Stimulated activated CD4-positive, alpha-beta T cell treated with anti-CD3 and anti-CD28 coated beads, Interleukin-2, amount 100 ng/mL, for 4 hours (primary cell): Measurements from ENCODE around the gene TNPO2.
"Not testable (repeated sequence)": the region's sequence is repeated elsewhere in the genome, so short reads cannot be mapped to it uniquely, and the experiment has no call there.

Experiments used
- DNase-seq: peaks from one replicate; pipeline ENCODE4 v3.0.0-alpha.2; 2020; ENCODE audit warnings: low read depth

The TNPO2 gene

GRCh38 chr19:12736995-12737834 is 13.5 kb upstream of the TNPO2 start, which contains the start of gene GET3:
Gene GET3 (plus strand): TSS chr19:12737497. CDS start chr19:12737506, 9 bp downstream.
- peak; percentile 67 for DNase-seq

GRCh38 chr19:12733369-12734214 is 9.9 kb upstream of the TNPO2 start:
- peak; percentile 41 for DNase-seq

- no peak for DNase-seq
These were observed 7.6 kb upstream of the TNPO2 start for GRCh38 chr19:12731337-12731736.

- DNase-seq: no peak
These were observed 6.3 kb upstream of the TNPO2 start for GRCh38 chr19:12730064-12730463.

GRCh38 chr19:12727745-12728433 is 4.2 kb upstream of the TNPO2 start:
- no peak for DNase-seq

DNA sequence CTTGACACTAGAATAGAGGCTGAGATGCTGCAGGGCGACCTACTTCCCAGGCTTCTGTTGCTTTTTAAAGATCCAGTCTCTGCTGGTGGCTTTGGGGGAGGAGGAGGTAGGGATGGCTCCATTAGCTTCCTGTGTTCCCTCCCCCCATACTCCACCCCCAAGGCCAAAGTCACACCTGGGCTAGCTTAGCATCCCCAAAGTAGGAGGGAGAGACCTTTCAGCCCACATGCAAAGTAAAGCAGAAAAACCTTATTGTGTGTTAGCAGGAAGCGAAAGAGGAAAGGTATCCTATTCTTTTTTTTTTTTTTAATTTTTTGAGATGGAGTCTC is 3.2 kb upstream of the TNPO2 start:
- no peak for DNase-seq

DNA sequence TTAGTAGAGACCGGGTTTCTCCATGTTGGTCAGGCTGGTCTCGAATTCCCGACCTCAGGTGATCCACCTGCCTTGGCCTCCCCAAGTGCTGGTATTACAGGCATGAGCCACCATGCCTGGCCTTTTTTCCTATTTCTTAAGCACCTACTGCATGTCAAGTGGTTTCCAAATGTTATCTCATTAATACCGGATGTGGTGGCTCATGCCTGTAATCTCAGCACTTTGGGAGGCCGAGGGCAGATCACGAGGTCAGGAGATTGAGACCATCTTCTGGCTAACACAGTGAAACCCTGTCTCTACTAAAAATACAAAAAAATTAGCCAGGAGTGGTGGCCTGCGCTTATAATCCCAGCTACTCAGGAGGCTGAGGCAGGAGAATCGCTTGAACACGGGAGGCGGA is 1.9 kb upstream of the TNPO2 start:
- not testable (repeated sequence) for DNase-seq

DNA sequence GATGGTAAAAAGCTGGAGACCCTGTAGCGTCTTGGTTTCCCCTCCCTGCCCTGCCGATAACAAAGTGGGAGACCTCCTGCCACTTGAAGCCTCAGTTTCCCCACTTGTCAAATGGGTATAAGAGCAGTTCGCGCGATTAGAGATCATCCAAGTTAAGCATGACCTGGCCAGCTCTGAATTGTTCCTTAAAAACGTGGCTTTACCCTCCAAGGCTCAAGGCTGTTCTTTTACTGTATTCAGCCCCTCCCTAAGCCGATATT is 421 bp downstream of the TNPO2 start:
- no peak for DNase-seq

- DNase-seq: peak; percentile 91
These were observed 959 bp downstream of the TNPO2 start for GRCh38 chr19:12722566-12723380.

GRCh38 chr19:12721656-12722565 is 1.8 kb downstream of the TNPO2 start:
- DNase-seq: no peak

GRCh38 chr19:12720851-12721655 is 2.7 kb downstream of the TNPO2 start:
- DNase-seq: no peak

DNA sequence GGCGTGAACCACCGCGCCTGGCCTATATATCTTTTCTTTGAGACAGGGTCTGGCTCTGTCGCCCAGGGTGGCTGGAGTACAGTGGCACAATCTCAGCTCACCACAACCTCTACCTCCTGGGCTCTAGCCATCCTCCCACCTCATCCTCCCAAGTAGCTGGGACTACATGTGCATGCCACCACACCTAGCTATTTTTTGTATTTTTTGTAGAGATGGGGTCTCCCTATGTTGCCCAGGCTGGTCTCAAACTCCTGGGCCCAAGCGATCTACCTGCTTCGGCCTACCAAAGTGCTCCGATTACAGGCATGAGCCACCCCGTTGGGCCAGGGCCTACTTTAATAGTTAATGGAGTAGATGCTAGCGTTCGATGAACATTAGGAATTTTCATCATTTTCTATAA is 3.4 kb downstream of the TNPO2 start:
- no peak for DNase-seq

GRCh38 chr19:12715929-12716328 is 7.8 kb downstream of the TNPO2 start:
- DNase-seq: no peak

DNA sequence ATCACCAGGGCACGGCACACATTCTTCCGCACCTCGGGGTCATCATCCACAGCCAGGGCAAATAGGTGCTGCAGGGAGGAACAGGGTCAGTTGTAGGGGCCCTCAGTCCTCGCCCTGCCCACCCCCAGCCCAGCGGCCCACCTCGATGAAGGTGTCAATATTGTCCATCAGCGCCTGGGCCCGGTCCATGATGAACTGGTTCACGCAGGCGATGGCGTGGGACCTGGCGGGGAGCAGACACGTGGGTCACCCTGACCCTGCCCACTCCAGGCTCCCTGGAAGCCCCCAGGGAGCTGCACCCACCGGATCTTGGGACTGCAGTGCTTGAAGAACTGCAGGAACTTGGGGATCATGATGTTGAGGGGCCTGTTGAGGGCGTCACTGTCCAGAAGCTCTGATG is 8.6 kb downstream of the TNPO2 start:
- DNase-seq: no peak

GRCh38 chr19:12713304-12713703 is 10.4 kb downstream of the TNPO2 start:
- not testable (repeated sequence) for DNase-seq

- not testable (repeated sequence) for DNase-seq
These were observed 11.7 kb downstream of the TNPO2 start for GRCh38 chr19:12712077-12712476.

GRCh38 chr19:12711187-12711586 is 12.5 kb downstream of the TNPO2 start:
- DNase-seq: no peak

DNA sequence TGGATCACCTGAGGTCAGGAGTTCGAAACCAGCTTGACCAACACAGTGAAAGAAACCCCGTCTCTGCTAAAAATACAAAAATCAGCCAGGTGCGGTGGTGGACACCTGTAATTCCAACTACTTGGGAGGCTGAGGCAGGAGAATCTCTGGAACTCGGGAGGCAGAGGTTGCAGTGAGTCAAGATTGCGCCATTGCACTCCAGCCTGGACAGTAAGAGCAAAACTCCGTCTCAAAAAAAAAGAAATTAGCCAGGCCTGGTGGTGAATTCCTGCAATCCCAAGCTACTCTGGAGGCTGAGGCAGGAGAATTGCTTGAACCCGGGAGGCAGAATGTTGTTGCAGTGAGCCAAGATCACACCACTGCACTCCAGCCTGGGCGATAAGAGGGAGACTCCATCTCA is 15.1 kb downstream of the TNPO2 start:
- no peak for DNase-seq

GRCh38 chr19:12706332-12706718 is 17.4 kb downstream of the TNPO2 start:
- no peak for DNase-seq
